HCT116 (cell line): ENCODE data around the gene DNAJC4. TPM values are rescaled to one million over a fixed set of nuclear protein-coding genes. Genes with fewer than 3 reads are reported as not detected.
A peak's percentile ranks its signal among the peaks of the same experiment; 100 is the strongest.

Experiments used
- ATAC-seq: fragments of 200-7000 bp; cut with Tn5 transposase; 2 replicates; pipeline ENCODE4 v1.9.1; 2020; ENCODE audit warnings: mild to moderate bottlenecking, moderate library complexity
- BruUV-seq: library from RNA; stranded (reverse); fragments of 400-500 nt; replicated peaks from 2 replicates; lab custom pipeline; 2021; lab: Mats Ljungman, UMichigan
- CTCF ChIA-PET: fragments of 300-600 bp; sonication (Branson Sonifier 250); formaldehyde crosslinking; loops from one replicate; lab custom pipeline; 2021; ENCODE audit warnings: antibody characterized with exemption; lab: Charles Lee
- POLR2A ChIA-PET: fragments of 300-600, 350-600 bp; sonication (Branson Sonifier 250); formaldehyde crosslinking; loops from one replicate; lab custom pipeline; 2021; ENCODE audit warnings: antibody characterized with exemption; lab: Charles Lee
- RAD21 ChIA-PET, 2 experiments: fragments of 300-600 bp; sonication (Branson Sonifier 250); formaldehyde crosslinking; loops; one replicate each; lab custom pipeline; 2023; ENCODE audit warnings: low total read pairs in 2 of 2; ENCODE audit not compliant: uncharacterized antibody in 2 of 2, unreplicated experiment in 2 of 2, low non-redundant PET in 1 of 2; lab: Charles Lee
- DNase-seq: peaks from one replicate; pipeline ENCODE4 v3.0.0-alpha.2; 2010; ENCODE audit warnings: low read depth, low spot score
- H2AFZ ChIP-seq: fragments of 200-600 bp; shearing (Covaris generic), sonication (generic); 2 replicates; pipeline ENCODE4 v1.6.1; 2017; ENCODE audit warnings: low read depth, mixed run types, mixed read lengths, antibody characterized with exemption, low read length; ENCODE audit not compliant: poor library complexity, severe bottlenecking
- H3K27ac ChIP-seq: 2 replicates; pipeline ENCODE4 v1.5.1; 2012; ENCODE audit warnings: low read depth, low read length
- H3K27me3 ChIP-seq: fragments of 200-600 bp; sonication (generic); 2 replicates; pipeline ENCODE4 v1.6.1; 2016; ENCODE audit warnings: mixed run types, low read length, mixed read lengths; ENCODE audit not compliant: insufficient read depth
- H3K36me3 ChIP-seq, 2 experiments: fragments of 200-500 bp in 1 of 2; fragments of 200-600 bp in 1 of 2; sonication (Bioruptor generic) in 1 of 2; sonication (generic) in 1 of 2; 2 replicates each; pipeline versions ENCODE4 v1.5.1 to v1.6.1; 2014 to 2016; ENCODE audit warnings: low read length in 2 of 2, inconsistent platforms in 1 of 2, mixed read lengths in 1 of 2, mixed run types in 1 of 2; ENCODE audit not compliant: insufficient read depth in 2 of 2, control insufficient read depth in 1 of 2
- H3K4me1 ChIP-seq, 2 experiments: fragments of 200-600 bp in 1 of 2; sonication (generic) in 1 of 2; 2 replicates each; pipeline versions ENCODE4 v1.5.1 to v1.6.1; 2012 to 2017; ENCODE audit warnings: low read length in 2 of 2, inconsistent platforms in 1 of 2, mild to moderate bottlenecking in 1 of 2, mixed read lengths in 1 of 2, mixed run types in 1 of 2, moderate library complexity in 1 of 2; ENCODE audit not compliant: insufficient read depth in 2 of 2, control insufficient read depth in 1 of 2
- H3K4me2 ChIP-seq: fragments of 200-600 bp; sonication (generic); 2 replicates; pipeline ENCODE4 v1.6.1; 2017; ENCODE audit warnings: mixed run types, low read length, mixed read lengths
- H3K4me3 ChIP-seq, 2 experiments: fragments of 200-600 bp in 1 of 2; sonication (generic) in 1 of 2; replicated peaks in 1 of 2; 2 replicates each; pipeline ENCODE4 v1.5.1; 2011 to 2016; ENCODE audit warnings: low read length in 2 of 2, control low read depth in 1 of 2, low read depth in 1 of 2, mild to moderate bottlenecking in 1 of 2, mixed read lengths in 1 of 2, mixed run types in 1 of 2
- H3K79me2 ChIP-seq: fragments of 200-600 bp; sonication (generic); 2 replicates; pipeline ENCODE4 v1.6.1; 2017; ENCODE audit warnings: mild to moderate bottlenecking, mixed run types, low read length, moderate library complexity, mixed read lengths; ENCODE audit not compliant: insufficient read depth
- H3K9ac ChIP-seq: fragments of 200-600 bp; sonication (generic); 2 replicates; pipeline ENCODE4 v1.6.1; 2016; ENCODE audit warnings: low read length, mixed read lengths
- H3K9me2 ChIP-seq: fragments of 200-600 bp; sonication (generic), shearing (Covaris generic); 2 replicates; pipeline ENCODE4 v1.6.1; 2017; ENCODE audit warnings: mixed run types, mild to moderate bottlenecking, moderate library complexity; ENCODE audit not compliant: insufficient read depth
- H3K9me3 ChIP-seq, 2 experiments: fragments of 200-500 bp in 1 of 2; fragments of 200-600 bp in 1 of 2; sonication (Bioruptor generic) in 1 of 2; sonication (generic) in 1 of 2; 2 replicates each; pipeline ENCODE4 v1.6.1; 2014 to 2017; ENCODE audit warnings: low read length in 2 of 2, mixed read lengths in 2 of 2, inconsistent platforms in 1 of 2, low read depth in 1 of 2, mild to moderate bottlenecking in 1 of 2, mixed run types in 1 of 2, moderate library complexity in 1 of 2; ENCODE audit not compliant: control insufficient read depth in 1 of 2, insufficient read depth in 1 of 2
- H4K20me1 ChIP-seq: fragments of 200-600 bp; sonication (generic), shearing (Covaris generic); 2 replicates; pipeline ENCODE4 v1.6.1; 2017; ENCODE audit warnings: mixed run types, mild to moderate bottlenecking, moderate library complexity; ENCODE audit not compliant: insufficient read depth
- CEBPB ChIP-seq: IDR thresholded peaks from 2 replicates; pipeline ENCODE4 v1.6.1; 2012; ENCODE audit warnings: low read depth
- ELF1 ChIP-seq: IDR thresholded peaks from 2 replicates; pipeline ENCODE4 v1.6.1; 2012; ENCODE audit warnings: low read depth, borderline replicate concordance
- EZH2 ChIP-seq: fragments of 200-600 bp; sonication (generic); IDR thresholded peaks from 2 replicates; pipeline ENCODE4 v1.6.1; 2017; ENCODE audit warnings: antibody characterized with exemption, mixed run types
- EZH2phosphoT487 ChIP-seq: fragments of 200-600 bp; IDR thresholded peaks from 2 replicates; pipeline ENCODE4 v1.6.1; 2018; ENCODE audit warnings: antibody characterized with exemption, borderline replicate concordance
- JUND ChIP-seq: IDR thresholded peaks from 2 replicates; pipeline ENCODE4 v1.6.1; 2012
- RAD21 ChIP-seq: IDR thresholded peaks from 2 replicates; pipeline ENCODE4 v1.6.1; 2012; ENCODE audit warnings: low read depth, mild to moderate bottlenecking
- SP1 ChIP-seq: IDR thresholded peaks from 2 replicates; pipeline ENCODE4 v1.6.1; 2012; ENCODE audit warnings: low read depth
- TCF7L2 ChIP-seq: IDR thresholded peaks from 2 replicates; pipeline ENCODE4 v1.7.0; 2011; ENCODE audit warnings: borderline replicate concordance, inconsistent platforms; ENCODE audit not compliant: insufficient read depth, insufficient read length; ENCODE audit errors: extremely low read depth
- ZNF274 ChIP-seq: fragments of 200-500 bp; sonication (Bioruptor generic); IDR thresholded peaks from 2 replicates; pipeline ENCODE4 v1.6.1; 2014; ENCODE audit warnings: mild to moderate bottlenecking, low read depth, low read length, inconsistent platforms
- intact Hi-C: fragments of 100-400 bp; cut with micrococcal nuclease; formaldehyde crosslinking; loops from 2 replicates; pipeline ENCODE4 v1.10.0; 2022
- total RNA-seq: library from RNA; stranded (reverse); gene quantifications from one replicate; pipeline ENCODE4 v1.2.1, GENCODE V29; 2021; ENCODE audit not compliant: unreplicated experiment
- TF ChIP-seq, protein P1 (sequence below): IDR thresholded peaks from 2 replicates; pipeline ENCODE4 v1.6.1; 2012; ENCODE audit warnings: low read depth
- TF ChIP-seq, protein P2 (sequence below): IDR thresholded peaks from 2 replicates; pipeline ENCODE4 v1.6.1; 2011; ENCODE audit warnings: mild to moderate bottlenecking, low read length, moderate library complexity; ENCODE audit not compliant: insufficient replicate concordance; ENCODE audit errors: extremely low read depth
- TF ChIP-seq, protein P3 (sequence below): IDR thresholded peaks from 2 replicates; pipeline ENCODE4 v1.6.1; 2012

DNAJC4 gene
- total RNA-seq, 1 experiment from 2014 or later: 25.8 TPM

DNA sequence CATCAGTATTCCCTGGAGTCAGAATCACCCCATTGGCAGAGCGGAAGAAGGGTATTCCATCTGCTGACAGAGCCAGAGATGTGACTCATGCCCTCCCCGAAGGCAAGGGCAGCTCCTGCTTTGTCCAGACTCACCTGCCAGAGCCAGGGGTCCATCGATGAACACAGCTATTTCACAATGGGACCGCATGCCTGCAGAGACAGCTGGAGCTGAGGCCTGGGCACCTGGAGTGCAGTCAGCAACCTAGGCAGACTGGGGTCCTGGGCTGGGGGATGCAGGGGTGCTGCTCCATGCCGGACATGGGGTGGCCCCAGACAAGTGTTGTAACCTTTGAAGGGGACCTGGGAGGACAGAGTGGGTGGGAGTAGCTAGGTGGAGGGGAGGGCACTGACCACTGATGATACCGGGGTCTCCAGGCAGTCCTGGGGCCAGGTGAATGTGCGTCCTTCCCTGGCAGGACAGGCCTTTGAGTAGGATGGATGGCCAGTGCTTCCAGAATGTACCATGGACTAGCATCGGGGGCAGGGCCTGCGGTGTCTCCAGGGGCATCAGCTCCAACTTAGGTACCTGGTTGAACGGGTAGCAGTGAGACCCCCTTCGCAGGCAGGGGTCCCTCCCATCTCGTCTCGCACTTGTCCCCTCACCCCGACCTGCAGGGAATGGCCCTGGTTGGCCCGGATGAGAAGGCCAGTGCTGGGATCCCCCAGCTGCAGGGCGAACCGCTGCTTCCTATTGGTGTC, 6.0 kb upstream of the DNAJC4 start (continued):
- TF ChIP-seq TCF7L2: no peak
- TF ChIP-seq, all 23 proteins: peak for 0

DNA sequence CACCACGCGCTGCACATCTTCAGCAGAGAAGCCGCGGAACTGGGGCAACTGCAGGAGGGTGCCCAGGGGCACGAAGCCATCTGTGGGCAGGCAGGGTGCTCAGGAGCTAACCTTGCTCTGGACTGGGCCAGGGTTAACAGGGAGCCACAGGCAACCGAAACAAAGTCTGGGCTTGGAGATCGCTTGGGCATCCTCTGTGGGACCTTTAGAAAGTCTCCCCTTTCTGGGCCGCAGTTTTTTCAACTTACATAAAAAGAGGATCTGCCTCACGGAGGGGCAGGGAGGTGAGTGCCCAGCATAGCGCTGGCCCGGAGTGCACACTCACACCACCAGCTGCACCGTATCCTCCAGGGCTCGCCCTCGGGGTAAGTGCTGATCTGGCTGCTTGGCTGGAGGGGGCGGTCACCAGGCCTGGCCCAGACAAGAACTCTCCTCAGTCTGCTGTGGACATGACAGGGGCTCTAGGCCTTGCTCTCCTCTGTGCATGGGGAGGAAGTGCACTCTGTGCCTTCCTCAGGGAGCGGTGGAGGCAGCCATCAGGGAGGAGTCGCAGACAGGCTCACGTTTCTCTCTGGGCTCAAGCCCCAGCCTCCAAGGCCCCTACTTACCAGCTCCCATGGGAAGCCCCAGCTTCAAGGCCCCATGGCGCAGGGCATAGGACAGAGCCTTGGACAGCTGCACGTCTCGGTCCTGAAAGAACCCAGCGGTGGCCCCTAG, 5.3 kb upstream of the DNAJC4 start:
- Histone ChIP-seq H3K79me2 (peaks cover 19% of the 10 kb centered on the region; the same call in 1 of the 2 replicates), H3K4me1 (peaks cover 17 to 33% of the 10 kb centered on the region in 2 experiments), H2AFZ (no peak overlapping the region), H4K20me1 (no peaks in the 10 kb centered on the region), H3K9me2 (no peaks in the 10 kb centered on the region), H3K4me2 (peak overlapping the region; percentile 100), H3K9me3 (no peaks in the 10 kb centered on the region), H3K4me3 (peak overlapping the region; percentile 82 to 90), H3K27ac (peak overlapping the region; percentile 95), H3K9ac (peak overlapping the region; percentile 96), H3K27me3 (no peaks in the 10 kb centered on the region), H3K36me3 (peaks cover 0 to 6% of the 10 kb centered on the region in 2 experiments; a peak in 1 of 4 replicates)
- ATAC-seq: no peak
- CTCF ChIA-PET: no interaction called here
- DNase-seq: no peak
- RAD21 ChIA-PET: interaction anchor here in 1 of 2 experiments (1.1 kb wide), 1 partner anchor 21 kb away, joined by 3 read pairs; no protein-coding TSS in a partner anchor
- POLR2A ChIA-PET: no interaction called here
- intact Hi-C loops: no loop called here
- TF ChIP-seq, protein P1, sequence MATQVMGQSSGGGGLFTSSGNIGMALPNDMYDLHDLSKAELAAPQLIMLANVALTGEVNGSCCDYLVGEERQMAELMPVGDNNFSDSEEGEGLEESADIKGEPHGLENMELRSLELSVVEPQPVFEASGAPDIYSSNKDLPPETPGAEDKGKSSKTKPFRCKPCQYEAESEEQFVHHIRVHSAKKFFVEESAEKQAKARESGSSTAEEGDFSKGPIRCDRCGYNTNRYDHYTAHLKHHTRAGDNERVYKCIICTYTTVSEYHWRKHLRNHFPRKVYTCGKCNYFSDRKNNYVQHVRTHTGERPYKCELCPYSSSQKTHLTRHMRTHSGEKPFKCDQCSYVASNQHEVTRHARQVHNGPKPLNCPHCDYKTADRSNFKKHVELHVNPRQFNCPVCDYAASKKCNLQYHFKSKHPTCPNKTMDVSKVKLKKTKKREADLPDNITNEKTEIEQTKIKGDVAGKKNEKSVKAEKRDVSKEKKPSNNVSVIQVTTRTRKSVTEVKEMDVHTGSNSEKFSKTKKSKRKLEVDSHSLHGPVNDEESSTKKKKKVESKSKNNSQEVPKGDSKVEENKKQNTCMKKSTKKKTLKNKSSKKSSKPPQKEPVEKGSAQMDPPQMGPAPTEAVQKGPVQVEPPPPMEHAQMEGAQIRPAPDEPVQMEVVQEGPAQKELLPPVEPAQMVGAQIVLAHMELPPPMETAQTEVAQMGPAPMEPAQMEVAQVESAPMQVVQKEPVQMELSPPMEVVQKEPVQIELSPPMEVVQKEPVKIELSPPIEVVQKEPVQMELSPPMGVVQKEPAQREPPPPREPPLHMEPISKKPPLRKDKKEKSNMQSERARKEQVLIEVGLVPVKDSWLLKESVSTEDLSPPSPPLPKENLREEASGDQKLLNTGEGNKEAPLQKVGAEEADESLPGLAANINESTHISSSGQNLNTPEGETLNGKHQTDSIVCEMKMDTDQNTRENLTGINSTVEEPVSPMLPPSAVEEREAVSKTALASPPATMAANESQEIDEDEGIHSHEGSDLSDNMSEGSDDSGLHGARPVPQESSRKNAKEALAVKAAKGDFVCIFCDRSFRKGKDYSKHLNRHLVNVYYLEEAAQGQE: no peak
- TF ChIP-seq JUND (no peak), ZNF274 (no peak), TCF7L2 (no peak), EZH2phosphoT487 (no peak), CEBPB (no peak), RAD21 (no peak), EZH2 (no peak), ELF1 (no peak), SP1 (no peak)
- TF ChIP-seq, protein P2, sequence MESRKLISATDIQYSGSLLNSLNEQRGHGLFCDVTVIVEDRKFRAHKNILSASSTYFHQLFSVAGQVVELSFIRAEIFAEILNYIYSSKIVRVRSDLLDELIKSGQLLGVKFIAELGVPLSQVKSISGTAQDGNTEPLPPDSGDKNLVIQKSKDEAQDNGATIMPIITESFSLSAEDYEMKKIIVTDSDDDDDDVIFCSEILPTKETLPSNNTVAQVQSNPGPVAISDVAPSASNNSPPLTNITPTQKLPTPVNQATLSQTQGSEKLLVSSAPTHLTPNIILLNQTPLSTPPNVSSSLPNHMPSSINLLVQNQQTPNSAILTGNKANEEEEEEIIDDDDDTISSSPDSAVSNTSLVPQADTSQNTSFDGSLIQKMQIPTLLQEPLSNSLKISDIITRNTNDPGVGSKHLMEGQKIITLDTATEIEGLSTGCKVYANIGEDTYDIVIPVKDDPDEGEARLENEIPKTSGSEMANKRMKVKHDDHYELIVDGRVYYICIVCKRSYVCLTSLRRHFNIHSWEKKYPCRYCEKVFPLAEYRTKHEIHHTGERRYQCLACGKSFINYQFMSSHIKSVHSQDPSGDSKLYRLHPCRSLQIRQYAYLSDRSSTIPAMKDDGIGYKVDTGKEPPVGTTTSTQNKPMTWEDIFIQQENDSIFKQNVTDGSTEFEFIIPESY: no peak
- TF ChIP-seq, protein P3, sequence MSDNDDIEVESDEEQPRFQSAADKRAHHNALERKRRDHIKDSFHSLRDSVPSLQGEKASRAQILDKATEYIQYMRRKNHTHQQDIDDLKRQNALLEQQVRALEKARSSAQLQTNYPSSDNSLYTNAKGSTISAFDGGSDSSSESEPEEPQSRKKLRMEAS: no peak
- no TSS peak for BruUV-seq
